DOHH2 (cell line): ENCODE measurements around the gene FAM124B.
"Not testable (repeated sequence)": the region's sequence is repeated elsewhere in the genome, so short reads cannot be mapped to it uniquely, and the experiment has no call there.

Experiments
- H3F3A ChIP-seq: fragments of 200-600 bp; sonication (generic), shearing (Covaris generic); 2 replicates; pipeline ENCODE4 v1.6.0; 2016; ENCODE audit warnings: antibody characterized with exemption, mild to moderate bottlenecking; ENCODE audit not compliant: control insufficient read depth, insufficient read depth
- H3K27ac ChIP-seq: fragments of 200-600 bp; sonication (generic); 2 replicates; pipeline ENCODE4 v1.5.1; 2014; ENCODE audit warnings: low read depth, mild to moderate bottlenecking, low read length, moderate library complexity
- H3K27me3 ChIP-seq: fragments of 200-600 bp; sonication (generic); 2 replicates; pipeline ENCODE4 v1.6.1; 2014; ENCODE audit warnings: mild to moderate bottlenecking, low read length, mixed read lengths; ENCODE audit not compliant: control insufficient read depth
- H3K36me3 ChIP-seq: fragments of 200-600 bp; sonication (generic); 2 replicates; pipeline ENCODE4 v1.6.1; 2014; ENCODE audit warnings: mild to moderate bottlenecking, low read length, moderate library complexity, mixed read lengths; ENCODE audit not compliant: control insufficient read depth
- H3K4me1 ChIP-seq: fragments of 200-600 bp; sonication (generic); 2 replicates; pipeline ENCODE4 v1.6.1; 2014; ENCODE audit warnings: mild to moderate bottlenecking, low read length, mixed read lengths; ENCODE audit not compliant: control insufficient read depth
- H3K4me2 ChIP-seq: fragments of 200-600 bp; sonication (generic); 2 replicates; pipeline ENCODE4 v1.6.0; 2014; ENCODE audit warnings: mild to moderate bottlenecking, low read length, moderate library complexity
- H3K4me3 ChIP-seq: fragments of 200-600 bp; sonication (generic); 2 replicates; pipeline ENCODE4 v1.5.1; 2014; ENCODE audit warnings: mild to moderate bottlenecking, low read length, mixed read lengths
- H3K79me2 ChIP-seq: fragments of 200-600 bp; sonication (generic); 2 replicates; pipeline ENCODE4 v1.6.1; 2014; ENCODE audit warnings: mild to moderate bottlenecking, low read length, mixed read lengths; ENCODE audit not compliant: control insufficient read depth
- H3K9me2 ChIP-seq: fragments of 200-600 bp; sonication (generic); replicated peaks from 2 replicates; pipeline ENCODE4 v1.6.1; 2014; ENCODE audit warnings: mild to moderate bottlenecking, low read length, mixed read lengths; ENCODE audit not compliant: control insufficient read depth
- H3K9me3 ChIP-seq: fragments of 200-600 bp; sonication (generic); 2 replicates; pipeline ENCODE4 v1.6.1; 2014; ENCODE audit warnings: antibody characterized with exemption, low read length, mixed read lengths; ENCODE audit not compliant: control insufficient read depth, insufficient read depth
- H4K20me1 ChIP-seq: fragments of 200-600 bp; sonication (generic); 2 replicates; pipeline ENCODE4 v1.6.0; 2014; ENCODE audit warnings: low read depth, mild to moderate bottlenecking, antibody characterized with exemption, low read length, moderate library complexity; ENCODE audit not compliant: control insufficient read depth, insufficient read depth
- EZH2phosphoT487 ChIP-seq: fragments of 200-600 bp; sonication (generic); IDR thresholded peaks from 2 replicates; pipeline ENCODE4 v1.6.1; 2017; ENCODE audit warnings: borderline replicate concordance, mild to moderate bottlenecking, antibody characterized with exemption, low read length, moderate library complexity, mixed read lengths
- TF ChIP-seq, protein P1 (sequence below): fragments of 200-600 bp; sonication (generic); IDR thresholded peaks from one replicate; pipeline ENCODE4 v1.5.1; 2014; ENCODE audit warnings: antibody characterized with exemption, mild to moderate bottlenecking, low read depth, low read length; ENCODE audit not compliant: poor library complexity, severe bottlenecking

Gene FAM124B

GRCh38 chr2:224382973-224383555 lies 18.8 kb downstream of the FAM124B start:
- Histone ChIP-seq H3K4me1 (no peaks in the 10 kb centered on the region; the same call in 1 of the 2 replicates), H3K79me2 (no peaks in the 10 kb centered on the region), H3K9me3 (no peaks in the 10 kb centered on the region), H4K20me1 (no peaks in the 10 kb centered on the region), H3F3A (no peaks in the 10 kb centered on the region), H3K36me3 (no peaks in the 10 kb centered on the region), H3K27ac (no peak overlapping the region), H3K27me3 (no peaks in the 10 kb centered on the region), H3K9me2 (no peaks in the 10 kb centered on the region), H3K4me3 (no peak overlapping the region), H3K4me2 (no peak overlapping the region)
- TF ChIP-seq, protein P1, sequence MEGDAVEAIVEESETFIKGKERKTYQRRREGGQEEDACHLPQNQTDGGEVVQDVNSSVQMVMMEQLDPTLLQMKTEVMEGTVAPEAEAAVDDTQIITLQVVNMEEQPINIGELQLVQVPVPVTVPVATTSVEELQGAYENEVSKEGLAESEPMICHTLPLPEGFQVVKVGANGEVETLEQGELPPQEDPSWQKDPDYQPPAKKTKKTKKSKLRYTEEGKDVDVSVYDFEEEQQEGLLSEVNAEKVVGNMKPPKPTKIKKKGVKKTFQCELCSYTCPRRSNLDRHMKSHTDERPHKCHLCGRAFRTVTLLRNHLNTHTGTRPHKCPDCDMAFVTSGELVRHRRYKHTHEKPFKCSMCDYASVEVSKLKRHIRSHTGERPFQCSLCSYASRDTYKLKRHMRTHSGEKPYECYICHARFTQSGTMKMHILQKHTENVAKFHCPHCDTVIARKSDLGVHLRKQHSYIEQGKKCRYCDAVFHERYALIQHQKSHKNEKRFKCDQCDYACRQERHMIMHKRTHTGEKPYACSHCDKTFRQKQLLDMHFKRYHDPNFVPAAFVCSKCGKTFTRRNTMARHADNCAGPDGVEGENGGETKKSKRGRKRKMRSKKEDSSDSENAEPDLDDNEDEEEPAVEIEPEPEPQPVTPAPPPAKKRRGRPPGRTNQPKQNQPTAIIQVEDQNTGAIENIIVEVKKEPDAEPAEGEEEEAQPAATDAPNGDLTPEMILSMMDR = no peak
- TF ChIP-seq EZH2phosphoT487 = no peak

DNA sequence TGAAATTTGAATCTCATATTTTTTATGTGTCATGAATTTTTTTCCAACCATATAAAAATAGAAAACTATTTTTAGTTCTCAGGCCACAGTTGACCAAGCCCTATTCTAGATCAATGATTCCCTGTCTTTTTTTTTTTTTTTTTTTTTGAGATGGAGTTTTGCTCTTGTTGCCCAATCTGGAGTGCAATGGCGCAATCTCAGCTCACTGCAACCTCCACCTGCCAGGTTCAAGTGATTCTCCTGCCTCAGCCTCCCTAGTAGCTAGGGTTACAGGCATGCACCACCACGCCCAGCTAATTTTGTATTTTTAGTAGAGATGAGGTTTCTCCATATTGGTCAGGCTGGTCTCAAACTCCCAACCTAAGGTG lies 19.6 kb downstream of the FAM124B start:
- H4K20me1 ChIP-seq, H3K27ac ChIP-seq, H3K27me3 ChIP-seq, H3K4me1 ChIP-seq, H3K4me2 ChIP-seq, H3K9me2 ChIP-seq, H3K79me2 ChIP-seq, H3F3A ChIP-seq, H3K36me3 ChIP-seq, H3K9me3 ChIP-seq, H3K4me3 ChIP-seq: not testable (repeated sequence)

- Histone ChIP-seq H3K4me1 (peaks cover 3% of the 10 kb centered on the region; the same call in 1 of the 2 replicates), H3F3A (no peaks in the 10 kb centered on the region), H4K20me1 (no peaks in the 10 kb centered on the region), H3K36me3 (no peaks in the 10 kb centered on the region), H3K27me3 (no peaks in the 10 kb centered on the region), H3K4me2 (no peak overlapping the region), H3K9me3 (no peaks in the 10 kb centered on the region), H3K79me2 (no peaks in the 10 kb centered on the region), H3K9me2 (no peaks in the 10 kb centered on the region), H3K27ac (no peak overlapping the region), H3K4me3 (no peak overlapping the region)
- no peak for TF ChIP-seq EZH2phosphoT487
- TF ChIP-seq, protein P1 = no peak
These were observed 20.2 kb downstream of the FAM124B start for GRCh38 chr2:224381521-224382279.

- H3K36me3 ChIP-seq = no peaks in the 10 kb centered on the region
- H3K9me3 ChIP-seq = no peaks in the 10 kb centered on the region
- H3K9me2 ChIP-seq = no peaks in the 10 kb centered on the region
- no peaks in the 10 kb centered on the region for H4K20me1 ChIP-seq
- no peak overlapping the region for H3K4me3 ChIP-seq
- H3K27ac ChIP-seq = no peak overlapping the region
- H3K4me1 ChIP-seq = peaks cover 3% of the 10 kb centered on the region; the same call in 1 of the 2 replicates
- H3F3A ChIP-seq = no peaks in the 10 kb centered on the region
- no peaks in the 10 kb centered on the region for H3K27me3 ChIP-seq
- H3K4me2 ChIP-seq = no peak overlapping the region
- TF ChIP-seq, protein P1 = no peak
- no peak for TF ChIP-seq EZH2phosphoT487
- H3K79me2 ChIP-seq = no peaks in the 10 kb centered on the region
These were observed 21.9 kb downstream of the FAM124B start for GRCh38 chr2:224379986-224380385.
